ENCODE measurements around the gene RHBG. TPM values are rescaled to one million over a fixed set of nuclear protein-coding genes. Genes with fewer than 3 reads are reported as not detected.

Gene RHBG
- total and polyA plus RNA-seq, 10 donors: 0.05 to 1.4 (median 0.38) TPM; not detected in 5

- Histone ChIP-seq H3K4me3 (no peak overlapping the region), H3K27ac (no peak overlapping the region), H3K36me3 (no peaks in the 10 kb centered on the region), H3K27me3 (replicated peaks in 1 of 7) (peaks cover 0 to 97% (median 27%) of the 10 kb centered on the region in 7 donors), H3K9me3 (no peaks in the 10 kb centered on the region), H3K4me1 (peaks cover 0 to 3% (median 0%) of the 10 kb centered on the region in 6 donors)
- TF ChIP-seq CTCF (IDR thresholded peaks at IDR 0.05 in 8 of 11, conservative IDR thresholded peaks at IDR 0.05 in 3 of 11): no peak
- no peak for TF ChIP-seq POLR2A (IDR thresholded peaks at IDR 0.05)
- TF ChIP-seq POLR2AphosphoS5 (IDR thresholded peaks at IDR 0.05): no peak
- no peak for DNase-seq
- 70 to 83% (median 75%) methylated on average over 8 to 10 of the region's 10 CpGs for WGBS, 5 donors
- intact Hi-C loops (cut with DNase I; ENCODE audit: low total_unique reads): no loop called here
These were observed 44.6 kb downstream of the RHBG start for GRCh38 chr1:156413391-156414246.

GRCh38 chr1:156414461-156415064 is 45.6 kb downstream of the RHBG start:
- intact Hi-C loops (cut with DNase I; ENCODE audit: low total_unique reads): no loop called here
- no peaks in the 10 kb centered on the region for H3K9me3 ChIP-seq
- peaks cover 0 to 97% (median 33%) of the 10 kb centered on the region in 7 donors for H3K27me3 ChIP-seq (replicated peaks in 1 of 7)
- no peak for DNase-seq
- no peaks in the 10 kb centered on the region for H3K36me3 ChIP-seq
- no peak for TF ChIP-seq CTCF (IDR thresholded peaks at IDR 0.05 in 8 of 11, conservative IDR thresholded peaks at IDR 0.05 in 3 of 11)
- no peak for TF ChIP-seq POLR2AphosphoS5 (IDR thresholded peaks at IDR 0.05)
- no peak for TF ChIP-seq POLR2A (IDR thresholded peaks at IDR 0.05)
- WGBS, 5 donors: 20 to 23% (median 22%) methylated on average over 8 of the region's 8 CpGs
- no peak overlapping the region for H3K27ac ChIP-seq
- no peak overlapping the region for H3K4me3 ChIP-seq
- H3K4me1 ChIP-seq: peaks cover 0 to 11% (median under 1%) of the 10 kb centered on the region in 6 donors

GRCh38 chr1:156416993-156417392 is 48.0 kb downstream of the RHBG start:
- WGBS, 5 donors: 37 to 55% (median 43%) methylated on average over 1 of the region's 1 CpG
- Histone ChIP-seq H3K27ac (no peak overlapping the region), H3K9me3 (no peaks in the 10 kb centered on the region), H3K27me3 (replicated peaks in 1 of 7) (peaks cover 0 to 100% (median 58%) of the 10 kb centered on the region in 7 donors), H3K4me3 (no peak overlapping the region), H3K36me3 (no peaks in the 10 kb centered on the region), H3K4me1 (peaks cover 14 to 35% (median 23%) of the 10 kb centered on the region in 6 donors)
- intact Hi-C loops (cut with DNase I; ENCODE audit: low total_unique reads): no loop called here
- DNase-seq: no peak
- TF ChIP-seq CTCF (IDR thresholded peaks at IDR 0.05 in 8 of 11, conservative IDR thresholded peaks at IDR 0.05 in 3 of 11) (no peak), POLR2AphosphoS5 (IDR thresholded peaks at IDR 0.05) (no peak), POLR2A (IDR thresholded peaks at IDR 0.05) (no peak)
